GM06990 (cell line): ENCODE results near the gene SCYL3.

Experiments used
- DNase-seq: peaks from one replicate; pipeline ENCODE4 v3.0.0-alpha.2; 2011; ENCODE audit not compliant: insufficient read length; ENCODE audit errors: extremely low read depth
- H3K27me3 ChIP-seq: replicated peaks from 2 replicates; pipeline ENCODE4 v1.6.0; 2011; ENCODE audit warnings: low read length; ENCODE audit not compliant: control insufficient read depth, insufficient read depth
- H3K36me3 ChIP-seq: 2 replicates; pipeline ENCODE4 v1.5.1; 2011; ENCODE audit warnings: low read length; ENCODE audit not compliant: control insufficient read depth, insufficient read depth
- H3K4me3 ChIP-seq: replicated peaks from 2 replicates; pipeline ENCODE4 v1.5.1; 2011; ENCODE audit warnings: low read depth, mild to moderate bottlenecking, control low read depth, low read length
- TF ChIP-seq, protein P1 (sequence below): IDR thresholded peaks from 2 replicates; pipeline ENCODE4 v1.5.1; 2011; ENCODE audit warnings: low read length, control low read depth, mild to moderate bottlenecking, inconsistent platforms; ENCODE audit not compliant: insufficient read depth, poor library complexity, severe bottlenecking

The SCYL3 gene

DNA sequence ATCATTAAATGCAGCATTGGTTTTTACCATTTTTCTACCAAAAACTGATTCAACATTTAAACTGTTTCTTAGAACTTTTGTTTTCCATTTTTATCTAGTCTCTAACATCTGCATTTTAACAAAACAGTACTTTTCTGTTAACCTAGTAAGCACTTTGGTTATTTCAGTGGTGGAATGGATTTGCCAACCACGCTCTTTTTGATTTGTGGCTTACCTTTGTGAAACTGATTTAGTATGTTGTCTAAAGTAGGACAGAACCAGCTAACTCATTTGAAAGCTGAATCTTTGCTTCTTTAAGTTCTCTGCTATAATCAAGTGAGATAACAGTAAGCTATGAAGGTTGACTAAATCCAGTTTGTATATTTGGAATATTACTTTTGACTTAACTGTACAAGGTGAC, 57.5 kb downstream of the SCYL3 start:
- Histone ChIP-seq H3K27me3 (no peaks in the 10 kb centered on the region), H3K4me3 (no peak overlapping the region), H3K36me3 (peaks cover 6% of the 10 kb centered on the region)
- TF ChIP-seq, protein P1, sequence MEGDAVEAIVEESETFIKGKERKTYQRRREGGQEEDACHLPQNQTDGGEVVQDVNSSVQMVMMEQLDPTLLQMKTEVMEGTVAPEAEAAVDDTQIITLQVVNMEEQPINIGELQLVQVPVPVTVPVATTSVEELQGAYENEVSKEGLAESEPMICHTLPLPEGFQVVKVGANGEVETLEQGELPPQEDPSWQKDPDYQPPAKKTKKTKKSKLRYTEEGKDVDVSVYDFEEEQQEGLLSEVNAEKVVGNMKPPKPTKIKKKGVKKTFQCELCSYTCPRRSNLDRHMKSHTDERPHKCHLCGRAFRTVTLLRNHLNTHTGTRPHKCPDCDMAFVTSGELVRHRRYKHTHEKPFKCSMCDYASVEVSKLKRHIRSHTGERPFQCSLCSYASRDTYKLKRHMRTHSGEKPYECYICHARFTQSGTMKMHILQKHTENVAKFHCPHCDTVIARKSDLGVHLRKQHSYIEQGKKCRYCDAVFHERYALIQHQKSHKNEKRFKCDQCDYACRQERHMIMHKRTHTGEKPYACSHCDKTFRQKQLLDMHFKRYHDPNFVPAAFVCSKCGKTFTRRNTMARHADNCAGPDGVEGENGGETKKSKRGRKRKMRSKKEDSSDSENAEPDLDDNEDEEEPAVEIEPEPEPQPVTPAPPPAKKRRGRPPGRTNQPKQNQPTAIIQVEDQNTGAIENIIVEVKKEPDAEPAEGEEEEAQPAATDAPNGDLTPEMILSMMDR = no peak
- DNase-seq = no peak

GRCh38 chr1:169835647-169836046, 58.0 kb downstream of the SCYL3 start:
- TF ChIP-seq, protein P1 = no peak
- no peaks in the 10 kb centered on the region for H3K27me3 ChIP-seq
- H3K36me3 ChIP-seq = peaks cover 6% of the 10 kb centered on the region
- no peak for DNase-seq
- H3K4me3 ChIP-seq = no peak overlapping the region

- no peak for DNase-seq
- H3K4me3 ChIP-seq = no peak overlapping the region
- H3K27me3 ChIP-seq = no peaks in the 10 kb centered on the region
- H3K36me3 ChIP-seq = peaks cover 6% of the 10 kb centered on the region
- TF ChIP-seq, protein P1 = no peak
These were observed 58.8 kb downstream of the SCYL3 start for GRCh38 chr1:169834869-169835268.

- H3K27me3 ChIP-seq = no peaks in the 10 kb centered on the region
- TF ChIP-seq, protein P1 = no peak
- H3K36me3 ChIP-seq = peaks cover 4% of the 10 kb centered on the region
- DNase-seq = no peak
- H3K4me3 ChIP-seq = no peak overlapping the region
These were observed 60.4 kb downstream of the SCYL3 start for GRCh38 chr1:169833179-169833901.

DNA sequence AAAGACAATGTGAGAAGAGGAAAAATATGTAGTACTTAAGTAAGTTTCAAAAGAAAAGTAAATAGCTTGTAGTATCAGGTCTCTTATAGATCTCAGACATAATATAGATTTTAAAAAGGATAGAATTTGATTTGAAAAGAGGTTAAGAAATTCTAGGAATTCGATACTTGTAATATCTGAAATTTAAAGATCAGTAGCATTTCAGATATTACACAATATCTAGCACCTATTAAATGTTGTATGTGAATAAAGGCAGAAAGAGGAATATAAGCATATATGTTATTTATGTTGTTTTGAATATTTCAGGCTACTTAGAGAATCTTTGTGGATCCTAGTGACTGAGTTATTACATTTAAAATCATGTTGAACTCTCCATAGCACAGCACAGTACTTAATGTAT, 64.0 kb downstream of the SCYL3 start:
- TF ChIP-seq, protein P1 = no peak
- H3K36me3 ChIP-seq = peaks cover 4% of the 10 kb centered on the region

More for the DNA sequence above, 64.0 kb downstream of the SCYL3 start:
- no peak overlapping the region for H3K4me3 ChIP-seq
- H3K27me3 ChIP-seq = no peaks in the 10 kb centered on the region
- DNase-seq = no peak
